K562 (cell line): ENCODE results near the gene ACKR2. TPM values are rescaled to one million over a fixed set of nuclear protein-coding genes. Genes with fewer than 3 reads are reported as not detected.
A peak's percentile ranks its signal among the peaks of the same experiment; 100 is the strongest.

ENCODE experiments used
- ATAC-seq: fragments of 200-7000 bp; cut with Tn5 transposase; 3 replicates; pipeline ENCODE4 v1.9.1; 2020; ENCODE audit warnings: moderate library complexity
- BruUV-seq: library from RNA; stranded (reverse); fragments of 400-500 nt; replicated peaks from 2 replicates; lab custom pipeline; 2021; lab: Mats Ljungman, UMichigan
- CTCF ChIA-PET: fragments of 300-600 bp; formaldehyde crosslinking; extraction: SDS; loops from one replicate; lab custom pipeline; 2021; ENCODE audit warnings: low intra/inter-chr PET ratio; lab: Yijun Ruan, JAX
- POLR2A ChIA-PET: fragments of 300-600, 350-650 bp; sonication (Branson Sonifier 250); formaldehyde crosslinking; extraction: SDS; loops from one replicate; lab custom pipeline; 2021; ENCODE audit warnings: antibody characterized with exemption, inconsistent platforms; lab: Yijun Ruan, JAX
- DNase-seq, 4 experiments: peaks; one replicate each; pipeline versions ENCODE4 v3.0.0 to v3.0.0-alpha.2; 2011 to 2018; ENCODE audit warnings: low spot score in 3 of 4, mixed read lengths in 3 of 4; ENCODE audit errors: extremely low read depth in 1 of 4
- FAIRE-seq: peaks from 2 replicates; lab custom pipeline; 2011; peaks lifted over from hg19 to GRCh38; lab: Jason Lieb, UNC
- H2AFZ ChIP-seq: 2 replicates; pipeline ENCODE4 v1.6.0; 2011; ENCODE audit warnings: low read depth, low read length, control low read depth, inconsistent platforms
- H3K27ac ChIP-seq: fragments of 200-600 bp; 3 replicates; pipeline ENCODE4 v1.8.0; 2011; ENCODE audit warnings: low read depth, mild to moderate bottlenecking, control low read depth, inconsistent platforms, low read length, moderate library complexity, mixed read lengths; ENCODE audit errors: extremely low read depth
- H3K27me3 ChIP-seq, 2 experiments: fragments of 300-600 bp in 1 of 2; 2 replicates in 1 of 2; 3 replicates in 1 of 2; pipeline versions ENCODE4 v1.6.0 to v1.8.0; 2011; ENCODE audit warnings: inconsistent platforms in 2 of 2, low read length in 2 of 2, mild to moderate bottlenecking in 1 of 2, mixed read lengths in 1 of 2, moderate library complexity in 1 of 2; ENCODE audit not compliant: control insufficient read depth in 2 of 2, insufficient read depth in 2 of 2
- H3K36me3 ChIP-seq: fragments of 300-600 bp; 3 replicates; pipeline ENCODE4 v1.8.0; 2011; ENCODE audit warnings: mild to moderate bottlenecking, low read length, inconsistent platforms; ENCODE audit not compliant: control insufficient read depth, insufficient read depth
- H3K4me1 ChIP-seq, 2 experiments: fragments of 200-600 bp in 1 of 2; replicated peaks in 1 of 2; 2 replicates in 1 of 2; 3 replicates in 1 of 2; pipeline versions ENCODE4 v1.5.1 to v1.8.0; 2011; ENCODE audit warnings: inconsistent platforms in 2 of 2, low read length in 2 of 2, mild to moderate bottlenecking in 1 of 2, mixed read lengths in 1 of 2, moderate library complexity in 1 of 2; ENCODE audit not compliant: control insufficient read depth in 2 of 2, insufficient read depth in 2 of 2
- H3K4me2 ChIP-seq: 2 replicates; pipeline ENCODE4 v1.6.1; 2011; ENCODE audit warnings: low read length, control low read depth, inconsistent platforms, mixed read lengths; ENCODE audit not compliant: insufficient read depth
- H3K4me3 ChIP-seq: fragments of 200-600 bp; sonication (generic), shearing (Covaris generic); 2 replicates; pipeline ENCODE4 v1.5.1; 2016; ENCODE audit warnings: control low read depth, inconsistent platforms
- H3K79me2 ChIP-seq: fragments of 200-600 bp; 3 replicates; pipeline ENCODE4 v1.8.0; 2011; ENCODE audit warnings: low read length, inconsistent platforms; ENCODE audit not compliant: control insufficient read depth, insufficient read depth
- H3K9ac ChIP-seq, 2 experiments: 2 replicates each; pipeline versions ENCODE4 v1.6.0 to v1.6.1; 2011; ENCODE audit warnings: low read depth in 2 of 2, low read length in 2 of 2, control low read depth in 1 of 2, inconsistent platforms in 1 of 2, mild to moderate bottlenecking in 1 of 2, mixed read lengths in 1 of 2; ENCODE audit not compliant: insufficient read depth in 1 of 2
- H3K9me1 ChIP-seq: one replicate; pipeline ENCODE4 v1.6.0; 2011; ENCODE audit warnings: inconsistent platforms, mild to moderate bottlenecking, low read length, moderate library complexity; ENCODE audit not compliant: control insufficient read depth, insufficient read depth
- H3K9me3 ChIP-seq: replicated peaks from 2 replicates; pipeline ENCODE4 v1.5.1; 2011; ENCODE audit warnings: low read depth, low read length, inconsistent platforms; ENCODE audit not compliant: control insufficient read depth, insufficient read depth
- H4K20me1 ChIP-seq: replicated peaks from 2 replicates; pipeline ENCODE4 v1.6.1; 2011; ENCODE audit warnings: low read length, inconsistent platforms, mixed read lengths; ENCODE audit not compliant: control insufficient read depth, insufficient read depth
- IFI16 ChIP-seq: fragments of 250-450 bp; sonication (Bioruptor Pico); IDR thresholded peaks from 2 replicates; pipeline ENCODE4 v2.1.2; 2022; ENCODE audit warnings: mild to moderate bottlenecking, inconsistent platforms
- TCFL5 ChIP-seq: fragments of 250-450 bp; sonication (Bioruptor Pico); conservative IDR thresholded peaks from 2 replicates; pipeline ENCODE4 v1.6.1; 2021; ENCODE audit warnings: mild to moderate bottlenecking, moderate library complexity, matching md5 sums
- WGBS: fragments of 100-300 bp; shearing (Covaris generic); methylation state at CpG from one replicate; pipeline ENCODE4 v1.1.6; 2016; ENCODE audit warnings: low coverage, mixed read lengths; ENCODE audit not compliant: insufficient coverage; ENCODE audit errors: missing lambda C conversion rate; 5-methylcytosine and 5-hydroxymethylcytosine counted together
- in situ Hi-C: fragments of 300-500 bp; cut with MboI; formaldehyde crosslinking; loops from 4 replicates; pipeline ENCODE4 v1.15.0; 2018; ENCODE audit warnings: inconsistent platforms, mixed read lengths
- intact Hi-C: fragments of 100-400 bp; cut with micrococcal nuclease; formaldehyde crosslinking; loops from 2 replicates; pipeline ENCODE4 v1.14.2; 2022
- polyA plus RNA-seq, 8 experiments: library from polyadenylated mRNA; depleted of rRNA in 4 of 8; stranded (reverse) in 5 of 8; unstranded in 3 of 8; fragments of >200 nt; fragmentation: Nextera tagmentation in 2 of 8; fragmentation: Illumina TruSeq in 1 of 8; extraction: Ambion mirVana in 2 of 8; extraction: Trizol in 1 of 8; gene quantifications; 2 replicates each; pipeline versions ENCODE4 v1.2.1 to v1.2.3, GENCODE V29; 2011 to 2014; ENCODE audit warnings: inconsistent platforms in 1 of 8, missing spikeins in 1 of 8
- total RNA-seq, 7 experiments: library from RNA; depleted of rRNA in 6 of 7; stranded (reverse); fragments of >200 nt in 6 of 7; fragmentation: Illumina TruSeq in 2 of 7; extraction: Trizol in 2 of 7; gene quantifications; 2 replicates each; pipeline versions ENCODE4 v1.2.1 to v1.2.3, GENCODE V29; 2011 to 2021; ENCODE audit warnings: low replicate concordance in 1 of 7
- TF ChIP-seq, protein P1 (sequence below): sonication (generic); formaldehyde crosslinking; IDR thresholded peaks from 2 replicates; pipeline ENCODE4 v1.8.0; 2022; ENCODE audit warnings: mild to moderate bottlenecking, missing genetic modification reagents, borderline replicate concordance

The ACKR2 gene
- total and polyA plus RNA-seq, 9 of the 15 experiments (the other 6 are each of a cell fraction or from before 2014, with no cell fraction given), result 0.03 to 0.69 (median 0.25) TPM; not detected in 1

DNA sequence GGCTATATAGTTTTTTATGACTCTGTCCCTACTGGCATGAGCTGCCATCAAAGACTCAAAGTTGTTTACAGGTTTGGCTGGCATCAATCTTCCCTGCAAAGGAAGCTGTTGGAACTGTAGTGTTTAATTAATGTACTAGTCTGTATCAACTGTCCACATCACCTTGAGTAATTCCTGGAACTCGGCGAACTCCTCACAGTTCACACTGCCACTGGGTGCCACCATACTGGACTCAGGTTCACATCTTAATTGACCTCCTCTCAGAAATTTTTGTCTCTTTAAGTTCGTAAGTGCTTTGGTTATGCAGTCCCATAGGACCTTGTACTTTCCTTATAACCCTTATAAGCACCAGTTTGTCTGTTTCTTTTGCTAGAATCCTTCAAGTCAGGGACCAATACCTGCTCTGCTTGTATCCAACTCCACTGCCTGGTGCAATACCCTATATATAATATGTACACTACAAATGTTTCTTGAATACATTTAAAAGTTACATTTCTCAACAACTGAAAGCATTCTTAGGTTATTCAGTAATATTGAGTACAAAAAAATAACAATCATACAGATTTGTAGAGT, 8.1 kb upstream of the ACKR2 start:
- BruUV-seq, result no TSS peak
- Histone ChIP-seq H3K79me2 (peaks cover 59% of the 10 kb centered on the region), H4K20me1 (no peaks in the 10 kb centered on the region), H3K4me3 (no peak overlapping the region), H3K27ac (no peak overlapping the region), H2AFZ (no peak overlapping the region), H3K4me2 (no peak overlapping the region; the same call in 1 of the 2 replicates), H3K9me3 (0 out of 2 replicates have a peak, but pooled peaks cover 2% of the 10 kb centered on the region), H3K4me1 (peaks cover 20 to 26% of the 10 kb centered on the region in 2 experiments; a peak in 4 of 5 replicates), H3K9me1 (no peaks in the 10 kb centered on the region), H3K27me3 (no peaks in the 10 kb centered on the region), H3K36me3 (peaks cover 30% of the 10 kb centered on the region), H3K9ac (peak overlapping the region in 1 of 2 experiments; percentile 4; a peak in 1 of 4 replicates)
- ATAC-seq (no peak), FAIRE-seq (no peak), DNase-seq (no peak)
- ChIA-PET CTCF (no interaction called here), POLR2A (interaction anchor here (0.6 to 1.1 kb wide), 5 partner anchors 13 to 493 kb away, joined by 3 read pairs; no protein-coding TSS in a partner anchor)
- TF ChIP-seq IFI16, result peak; percentile 35; the same call in 1 of the 2 replicates
- 0 out of 2 replicates have a peak, but pooled peaks have one; percentile 19 for TF ChIP-seq TCFL5 (CRISPR knock-in tag)
- TF ChIP-seq, protein P1, sequence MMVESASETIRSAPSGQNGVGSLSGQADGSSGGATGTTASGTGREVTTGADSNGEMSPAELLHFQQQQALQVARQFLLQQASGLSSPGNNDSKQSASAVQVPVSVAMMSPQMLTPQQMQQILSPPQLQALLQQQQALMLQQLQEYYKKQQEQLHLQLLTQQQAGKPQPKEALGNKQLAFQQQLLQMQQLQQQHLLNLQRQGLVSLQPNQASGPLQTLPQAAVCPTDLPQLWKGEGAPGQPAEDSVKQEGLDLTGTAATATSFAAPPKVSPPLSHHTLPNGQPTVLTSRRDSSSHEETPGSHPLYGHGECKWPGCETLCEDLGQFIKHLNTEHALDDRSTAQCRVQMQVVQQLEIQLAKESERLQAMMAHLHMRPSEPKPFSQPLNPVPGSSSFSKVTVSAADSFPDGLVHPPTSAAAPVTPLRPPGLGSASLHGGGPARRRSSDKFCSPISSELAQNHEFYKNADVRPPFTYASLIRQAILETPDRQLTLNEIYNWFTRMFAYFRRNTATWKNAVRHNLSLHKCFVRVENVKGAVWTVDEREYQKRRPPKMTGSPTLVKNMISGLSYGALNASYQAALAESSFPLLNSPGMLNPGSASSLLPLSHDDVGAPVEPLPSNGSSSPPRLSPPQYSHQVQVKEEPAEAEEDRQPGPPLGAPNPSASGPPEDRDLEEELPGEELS (CRISPR knock-in tag), result no peak
- WGBS, result 39% methylated on average over 3 of the region's 3 CpGs
- intact Hi-C loops, result no loop called here
- in situ Hi-C loops, result no loop called here
